ENCODE measurements around the gene LIPK.
"Not testable (repeated sequence)": the region's sequence is repeated elsewhere in the genome, so short reads cannot be mapped to it uniquely, and the experiment has no call there.

Gene LIPK

GRCh38 chr10:88687853-88688467 lies 18.1 kb upstream of the LIPK start:
- DNase-seq (ENCODE audit: low read depth) = peak; percentile 25
- TF ChIP-seq, protein P1, sequence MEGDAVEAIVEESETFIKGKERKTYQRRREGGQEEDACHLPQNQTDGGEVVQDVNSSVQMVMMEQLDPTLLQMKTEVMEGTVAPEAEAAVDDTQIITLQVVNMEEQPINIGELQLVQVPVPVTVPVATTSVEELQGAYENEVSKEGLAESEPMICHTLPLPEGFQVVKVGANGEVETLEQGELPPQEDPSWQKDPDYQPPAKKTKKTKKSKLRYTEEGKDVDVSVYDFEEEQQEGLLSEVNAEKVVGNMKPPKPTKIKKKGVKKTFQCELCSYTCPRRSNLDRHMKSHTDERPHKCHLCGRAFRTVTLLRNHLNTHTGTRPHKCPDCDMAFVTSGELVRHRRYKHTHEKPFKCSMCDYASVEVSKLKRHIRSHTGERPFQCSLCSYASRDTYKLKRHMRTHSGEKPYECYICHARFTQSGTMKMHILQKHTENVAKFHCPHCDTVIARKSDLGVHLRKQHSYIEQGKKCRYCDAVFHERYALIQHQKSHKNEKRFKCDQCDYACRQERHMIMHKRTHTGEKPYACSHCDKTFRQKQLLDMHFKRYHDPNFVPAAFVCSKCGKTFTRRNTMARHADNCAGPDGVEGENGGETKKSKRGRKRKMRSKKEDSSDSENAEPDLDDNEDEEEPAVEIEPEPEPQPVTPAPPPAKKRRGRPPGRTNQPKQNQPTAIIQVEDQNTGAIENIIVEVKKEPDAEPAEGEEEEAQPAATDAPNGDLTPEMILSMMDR (conservative IDR thresholded peaks at IDR 0.05; ENCODE audit: low read length) = peak; percentile 90
- H3K4me3 ChIP-seq (ENCODE audit: low read length) = no peak overlapping the region

GRCh38 chr10:88689366-88689765 lies 16.7 kb upstream of the LIPK start:
- TF ChIP-seq, protein P1 (conservative IDR thresholded peaks at IDR 0.05; ENCODE audit: low read length) = no peak
- no peak for DNase-seq (ENCODE audit: low read depth)
- no peak overlapping the region for H3K4me3 ChIP-seq (ENCODE audit: low read length)

GRCh38 chr10:88693392-88694020 lies 12.5 kb upstream of the LIPK start:
- H3K4me3 ChIP-seq (ENCODE audit: low read length) = no peak overlapping the region
- DNase-seq (ENCODE audit: low read depth) = peak; percentile 8
- TF ChIP-seq, protein P1 (conservative IDR thresholded peaks at IDR 0.05; ENCODE audit: low read length) = peak; percentile 42

- no peak overlapping the region for H3K4me3 ChIP-seq (ENCODE audit: low read length)
- TF ChIP-seq, protein P1 (conservative IDR thresholded peaks at IDR 0.05; ENCODE audit: low read length) = no peak
- no peak for DNase-seq (ENCODE audit: low read depth)
Measured at GRCh38 chr10:88702848-88703597, 3.0 kb upstream of the LIPK start.

DNA sequence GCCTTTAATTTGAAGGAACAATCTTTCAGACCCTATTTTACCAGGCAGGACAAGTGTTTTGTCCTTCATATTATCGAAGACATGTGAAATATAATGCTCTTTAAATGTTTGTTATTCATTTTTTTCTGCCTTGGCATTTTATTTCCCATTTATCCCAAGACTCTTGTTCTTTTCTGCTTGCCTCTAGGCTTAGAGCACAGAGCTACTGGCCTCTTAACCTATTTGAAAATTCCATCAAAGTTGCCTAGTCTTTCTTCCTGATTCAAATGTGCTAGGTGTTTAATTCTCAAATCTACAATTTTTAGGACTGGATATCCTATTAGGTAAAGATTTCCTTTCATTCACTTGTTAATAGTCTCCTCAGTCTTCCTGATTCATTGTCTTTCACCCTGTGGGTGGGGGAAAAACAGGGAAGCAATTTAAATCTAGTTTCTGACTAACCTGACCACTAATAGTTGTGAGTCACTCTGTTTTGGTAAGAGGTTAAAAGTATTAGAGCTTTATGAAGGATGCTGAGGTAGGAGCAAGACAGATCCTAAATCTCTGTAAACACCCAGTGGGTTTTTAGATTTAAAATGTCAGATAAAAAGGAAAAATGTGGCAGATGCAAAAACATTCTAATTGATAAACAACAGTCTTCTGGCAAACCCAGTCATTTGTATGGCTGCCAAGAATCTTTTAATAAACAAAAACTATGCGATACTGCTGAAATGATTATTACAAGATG lies 1.5 kb downstream of the LIPK start:
- TF ChIP-seq, protein P1 (conservative IDR thresholded peaks at IDR 0.05; ENCODE audit: low read length) = no peak
- DNase-seq (ENCODE audit: low read depth) = peak; percentile 36
- no peak overlapping the region for H3K4me3 ChIP-seq (ENCODE audit: low read length)

DNA sequence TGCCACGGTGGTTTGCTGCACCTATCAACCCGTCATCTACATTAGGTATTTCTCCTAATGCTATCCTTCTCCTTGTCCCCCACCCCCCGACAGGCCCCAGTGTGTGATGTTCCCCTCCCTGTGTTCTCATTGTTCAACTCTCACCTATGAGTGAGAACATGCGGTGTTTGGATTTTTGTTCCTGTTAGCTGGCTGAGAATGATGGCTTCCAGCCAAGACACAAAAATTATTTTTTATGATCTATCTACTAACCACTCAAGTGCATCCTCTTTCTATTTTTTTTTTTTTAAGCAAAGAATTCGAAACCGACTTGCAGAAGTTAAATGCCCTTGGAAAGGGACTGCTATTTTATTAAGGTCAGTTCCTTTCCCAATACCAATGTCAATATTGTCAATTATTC lies 3.3 kb downstream of the LIPK start:
- H3K4me3 ChIP-seq (ENCODE audit: low read length); DNase-seq (ENCODE audit: low read depth): not testable (repeated sequence)

GRCh38 chr10:88715517-88715916 lies 9.5 kb downstream of the LIPK start:
- no peak for DNase-seq (ENCODE audit: low read depth)
- TF ChIP-seq, protein P1 (conservative IDR thresholded peaks at IDR 0.05; ENCODE audit: low read length) = no peak
- H3K4me3 ChIP-seq (ENCODE audit: low read length) = no peak overlapping the region

Data from AG10803 (cell line).